HT1080 (cell line): ENCODE results near the gene PBXIP1. TPM values are rescaled to one million over a fixed set of nuclear protein-coding genes. Genes with fewer than 3 reads are reported as not detected.

Experiments used
- DNase-seq: peaks from one replicate; pipeline ENCODE4 v3.0.0-alpha.2; 2015; ENCODE audit warnings: low read depth
- total RNA-seq: library from RNA; depleted of rRNA; stranded (reverse); fragments of >200 nt; shearing (Covaris generic); gene quantifications from 2 replicates; pipeline ENCODE4 v1.2.3, GENCODE V29; 2014

The PBXIP1 gene
- total RNA-seq, 1 experiment from 2014 or later, result 13.9 TPM

DNA sequence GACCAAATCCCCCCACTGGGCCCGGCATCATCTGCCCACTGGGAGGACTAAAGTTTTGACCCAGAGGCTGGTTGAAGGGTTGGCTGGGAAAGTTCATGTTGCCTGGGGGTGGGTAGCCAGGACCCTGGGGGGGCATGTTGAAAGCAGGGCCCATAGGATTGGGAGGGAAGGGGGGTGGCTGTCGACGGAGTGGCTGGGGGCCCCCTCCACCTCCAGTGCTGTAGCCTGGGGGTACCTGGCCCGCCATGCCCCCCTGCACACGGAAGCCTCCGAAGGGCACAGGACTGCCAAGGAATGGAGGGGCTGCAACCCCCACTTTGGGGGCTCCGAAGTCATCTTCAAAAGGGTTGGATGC is 3.5 kb upstream of the PBXIP1 start:
- DNase-seq, result no peak

DNA sequence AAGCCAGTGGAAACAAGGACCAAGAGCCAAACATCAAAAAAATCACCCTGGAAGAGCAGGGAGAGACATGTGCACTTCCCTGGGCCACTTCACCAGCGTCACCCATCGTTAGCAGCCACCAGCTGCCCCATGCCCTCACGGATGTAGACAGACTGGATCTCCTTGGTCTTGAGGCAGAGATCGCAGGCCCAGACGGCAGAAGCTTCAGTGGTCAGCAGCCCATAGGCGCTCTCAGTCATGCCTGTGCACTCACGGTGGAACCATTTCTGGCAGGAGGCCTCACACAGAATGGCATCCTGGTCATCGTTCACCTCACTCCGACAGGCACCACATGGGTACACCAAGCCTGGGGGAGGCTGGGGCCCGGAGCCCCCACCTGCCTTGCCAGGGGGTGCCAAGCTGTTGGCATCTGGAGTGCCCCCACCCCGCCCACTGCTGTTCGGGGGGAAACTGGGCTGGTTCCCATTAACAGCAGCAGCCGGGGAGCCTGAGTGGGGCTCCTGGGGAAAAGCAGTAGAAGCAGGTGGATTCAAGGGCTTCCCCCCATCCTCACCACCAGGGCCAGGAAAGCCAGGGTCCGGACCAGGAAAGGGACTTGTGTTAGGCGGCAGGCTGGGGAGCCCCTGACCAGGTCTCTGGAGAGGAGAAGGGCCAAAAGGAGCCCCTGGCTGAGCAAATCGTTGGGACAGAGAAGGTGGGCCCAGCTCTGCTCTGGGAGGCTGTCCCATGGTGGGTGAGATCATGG is 3.0 kb upstream of the PBXIP1 start:
- no peak for DNase-seq

DNA sequence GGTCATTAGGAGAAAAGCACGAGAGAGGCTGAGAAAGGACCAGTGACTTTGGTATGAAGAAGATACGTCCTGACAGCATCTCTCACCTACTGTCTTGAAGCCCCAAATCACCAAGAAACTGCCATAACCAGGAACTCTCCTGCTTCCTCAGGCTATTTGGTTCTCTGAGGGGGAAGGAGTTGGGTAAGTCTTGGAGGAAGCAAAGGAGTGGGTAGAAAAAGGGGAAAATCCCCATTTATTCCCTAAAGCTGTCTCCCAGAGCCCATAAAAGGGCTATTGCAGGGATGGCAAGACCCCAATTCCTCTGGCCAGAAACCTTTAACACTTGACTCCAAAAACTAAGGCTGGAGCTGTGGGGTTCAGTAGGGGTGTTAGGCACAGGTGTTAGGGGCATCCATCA is 2.1 kb upstream of the PBXIP1 start:
- DNase-seq, result no peak

DNA sequence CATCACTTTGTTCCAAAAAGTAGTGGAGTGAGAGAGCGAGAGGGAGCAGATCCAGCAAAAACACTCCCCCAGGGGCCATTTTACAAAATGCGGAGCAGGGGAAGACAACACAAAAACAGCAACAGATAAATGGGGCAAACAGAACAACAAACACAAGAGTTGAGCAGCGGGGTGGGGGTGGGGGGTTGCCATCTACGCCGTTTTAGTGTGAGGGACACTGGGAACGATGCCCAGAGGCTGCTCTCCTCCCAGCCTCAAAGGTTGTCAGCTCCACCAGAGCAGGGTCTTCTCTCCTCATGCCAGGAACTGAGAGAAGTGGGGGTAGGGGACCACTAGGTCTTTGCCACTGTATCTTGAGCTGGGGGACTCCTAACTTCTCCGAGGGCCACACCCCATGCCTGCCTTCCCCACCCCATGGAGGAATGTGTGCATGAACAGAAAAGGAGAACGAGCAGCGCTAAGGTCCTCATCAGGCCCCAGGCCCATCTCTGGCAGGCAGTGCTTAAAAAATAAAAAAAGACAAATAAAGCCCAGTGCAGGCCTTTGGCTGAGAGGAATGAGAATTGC is 1.3 kb upstream of the PBXIP1 start:
- DNase-seq, result no peak

DNA sequence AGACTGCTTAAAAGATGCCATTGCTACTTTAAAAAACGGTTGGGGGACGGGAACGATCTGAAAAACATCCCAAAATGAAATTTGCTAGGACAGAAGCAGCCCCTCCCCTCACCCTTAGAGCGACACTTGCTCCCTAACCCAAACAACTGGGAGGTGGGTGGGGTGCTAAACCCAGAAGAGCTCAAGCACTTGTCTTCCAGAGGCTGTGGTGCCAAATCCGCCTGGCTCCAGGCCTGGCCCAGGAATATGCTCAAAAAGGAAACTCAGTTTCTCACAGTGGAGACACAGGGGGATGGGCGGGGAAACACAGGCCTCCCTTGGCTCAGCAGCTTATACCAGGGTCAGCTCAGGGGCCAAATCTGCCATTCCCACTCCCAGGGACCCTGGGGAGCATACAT is 644 bp upstream of the PBXIP1 start:
- DNase-seq, result no peak

DNA sequence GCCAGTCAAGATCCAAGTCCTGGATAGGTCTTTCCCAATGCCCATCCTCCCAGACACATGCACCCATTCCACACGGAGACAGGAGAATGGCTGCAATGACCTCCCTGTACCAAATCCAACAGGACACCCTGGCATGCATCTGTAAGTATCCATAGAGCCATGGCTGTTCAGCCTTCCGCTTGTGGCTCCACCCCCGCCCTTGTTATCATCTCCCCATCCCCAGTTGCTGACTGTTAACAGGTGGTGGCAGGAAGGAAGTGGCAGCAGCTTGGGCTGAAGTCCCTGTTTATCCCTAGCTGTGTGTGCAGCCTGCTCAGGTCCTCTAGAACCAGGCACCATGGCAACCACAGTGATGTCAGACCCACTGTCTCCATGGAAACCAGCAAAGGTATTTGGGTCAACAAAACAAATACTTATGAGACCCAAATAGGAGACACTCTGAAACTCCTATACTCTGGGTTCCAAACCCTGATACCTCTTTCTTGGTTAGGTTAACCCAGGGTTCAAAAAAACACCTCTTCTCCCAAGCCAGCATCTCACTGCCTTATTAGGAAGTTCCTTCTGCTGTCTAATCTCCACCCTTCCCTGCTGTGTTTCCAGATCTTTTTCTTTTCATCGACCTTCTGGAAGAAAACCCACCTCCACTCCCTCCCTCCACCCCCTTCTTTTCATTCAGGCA is 721 bp downstream of the PBXIP1 start:
- peak; percentile 71 for DNase-seq

DNA sequence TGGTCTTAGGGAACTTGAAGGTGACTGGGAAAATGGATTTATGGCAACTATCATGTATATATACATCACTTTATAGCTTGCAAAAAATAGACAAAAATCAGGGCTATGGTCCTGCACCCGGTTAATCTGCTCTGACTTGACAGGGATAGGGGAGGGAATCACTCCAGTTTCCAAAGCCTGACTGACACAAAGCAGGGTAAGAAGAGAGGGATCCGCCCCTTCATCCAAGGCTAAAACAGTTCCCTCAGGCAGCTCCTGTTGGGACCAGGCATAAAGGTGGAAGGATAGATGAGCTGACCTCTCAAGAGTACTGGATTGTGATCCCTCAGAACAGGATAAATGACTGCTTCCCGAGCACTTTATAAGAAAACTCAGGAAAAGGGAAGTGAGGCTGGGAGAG is 1.4 kb downstream of the PBXIP1 start:
- no peak for DNase-seq

DNA sequence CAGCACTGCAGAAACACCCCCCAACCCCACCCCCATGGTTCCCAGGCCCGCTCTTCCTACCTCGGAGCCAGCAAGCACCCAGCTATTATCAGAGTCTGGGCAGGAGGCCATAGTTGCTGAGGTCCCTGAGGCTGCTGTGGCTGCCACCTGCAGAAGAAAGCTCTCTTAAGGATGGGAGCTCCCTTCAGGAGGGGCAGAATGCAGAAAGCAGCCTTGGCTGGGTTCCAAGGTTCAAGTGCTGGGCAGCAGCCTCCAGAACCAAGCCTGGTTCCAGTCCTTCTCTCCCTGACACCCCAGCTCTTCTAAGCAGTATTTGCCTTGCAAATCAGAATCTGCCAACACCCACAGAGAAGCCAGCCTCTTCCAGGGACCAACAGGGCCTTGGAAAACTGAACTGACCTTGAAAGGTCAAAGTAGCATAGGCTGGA is 2.3 kb downstream of the PBXIP1 start:
- no peak for DNase-seq

DNA sequence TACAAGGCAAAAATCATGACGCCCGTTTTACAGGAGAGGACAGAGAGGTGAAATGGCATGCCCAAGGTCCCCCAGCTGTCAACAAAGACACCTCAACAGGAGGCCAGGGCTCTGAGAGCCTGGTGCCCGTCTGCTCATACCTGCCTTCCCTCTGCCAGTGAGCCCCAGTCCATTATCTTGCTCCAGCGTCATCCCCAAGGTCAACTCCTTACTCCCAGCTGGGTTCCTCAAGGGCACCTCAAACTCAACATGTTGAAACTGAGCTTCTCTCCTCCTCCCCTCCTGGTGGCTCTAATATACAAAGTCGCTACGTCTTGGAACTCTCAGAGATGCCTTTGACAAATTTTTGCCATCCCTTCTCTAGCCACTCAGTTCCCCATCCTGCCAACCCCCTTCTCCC is 3.2 kb downstream of the PBXIP1 start:
- no peak for DNase-seq

DNA sequence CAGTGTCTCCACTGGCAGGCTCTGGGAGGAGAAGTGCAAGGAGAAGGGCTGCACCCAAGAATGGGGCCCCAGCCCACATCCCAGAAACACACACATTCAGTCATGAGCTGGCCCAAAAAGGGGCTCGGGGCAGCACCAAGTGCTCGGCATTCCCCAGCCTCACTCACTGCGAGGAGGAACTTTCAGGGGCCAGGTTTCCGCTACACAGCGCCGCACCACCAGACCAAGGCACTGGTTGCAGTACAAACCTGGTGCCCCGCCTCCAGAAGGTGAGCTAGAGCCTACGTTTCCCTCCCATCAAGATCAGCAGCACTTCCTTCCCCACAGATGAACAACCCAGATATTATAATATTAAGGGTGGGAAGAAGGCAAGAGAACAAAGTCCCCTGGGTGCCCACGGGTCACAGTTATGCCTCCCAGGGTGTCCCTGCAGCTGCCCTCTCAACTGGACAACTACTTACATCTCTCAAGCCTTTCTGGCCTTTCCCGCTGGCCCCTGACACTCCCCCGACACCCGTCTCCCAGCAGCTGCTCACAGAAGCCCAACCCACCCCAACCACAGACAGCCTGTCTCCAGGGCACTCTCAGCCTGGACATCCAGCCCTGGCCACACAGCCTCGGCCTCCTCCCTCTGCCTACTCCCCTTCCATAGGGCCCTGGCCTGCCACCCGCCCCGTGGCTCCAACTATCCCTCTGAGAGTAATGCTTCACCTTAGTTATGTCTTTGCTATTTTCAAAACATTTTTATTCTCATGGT is 3.8 kb downstream of the PBXIP1 start:
- DNase-seq, result no peak

DNA sequence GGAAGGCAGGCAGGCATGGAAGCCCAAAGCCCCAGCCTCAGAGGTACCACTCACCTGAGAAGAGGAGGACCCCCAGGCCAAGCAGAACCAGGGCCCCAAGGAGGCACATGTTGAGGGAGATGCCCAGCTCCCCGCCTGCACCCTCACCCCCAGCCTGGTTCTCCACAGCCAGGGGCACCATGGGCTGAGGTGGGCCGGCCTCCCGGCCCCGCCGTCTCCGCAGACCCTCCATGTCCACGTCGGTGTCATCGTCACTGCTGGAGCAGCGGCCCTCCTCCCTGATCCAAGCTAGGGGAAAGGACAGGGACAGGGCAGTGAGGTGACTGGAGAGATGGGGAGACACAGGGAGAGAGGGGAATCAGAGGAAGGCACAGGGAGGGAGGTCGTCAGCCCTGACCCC is 7.8 kb downstream of the PBXIP1 start:
- DNase-seq, result no peak

DNA sequence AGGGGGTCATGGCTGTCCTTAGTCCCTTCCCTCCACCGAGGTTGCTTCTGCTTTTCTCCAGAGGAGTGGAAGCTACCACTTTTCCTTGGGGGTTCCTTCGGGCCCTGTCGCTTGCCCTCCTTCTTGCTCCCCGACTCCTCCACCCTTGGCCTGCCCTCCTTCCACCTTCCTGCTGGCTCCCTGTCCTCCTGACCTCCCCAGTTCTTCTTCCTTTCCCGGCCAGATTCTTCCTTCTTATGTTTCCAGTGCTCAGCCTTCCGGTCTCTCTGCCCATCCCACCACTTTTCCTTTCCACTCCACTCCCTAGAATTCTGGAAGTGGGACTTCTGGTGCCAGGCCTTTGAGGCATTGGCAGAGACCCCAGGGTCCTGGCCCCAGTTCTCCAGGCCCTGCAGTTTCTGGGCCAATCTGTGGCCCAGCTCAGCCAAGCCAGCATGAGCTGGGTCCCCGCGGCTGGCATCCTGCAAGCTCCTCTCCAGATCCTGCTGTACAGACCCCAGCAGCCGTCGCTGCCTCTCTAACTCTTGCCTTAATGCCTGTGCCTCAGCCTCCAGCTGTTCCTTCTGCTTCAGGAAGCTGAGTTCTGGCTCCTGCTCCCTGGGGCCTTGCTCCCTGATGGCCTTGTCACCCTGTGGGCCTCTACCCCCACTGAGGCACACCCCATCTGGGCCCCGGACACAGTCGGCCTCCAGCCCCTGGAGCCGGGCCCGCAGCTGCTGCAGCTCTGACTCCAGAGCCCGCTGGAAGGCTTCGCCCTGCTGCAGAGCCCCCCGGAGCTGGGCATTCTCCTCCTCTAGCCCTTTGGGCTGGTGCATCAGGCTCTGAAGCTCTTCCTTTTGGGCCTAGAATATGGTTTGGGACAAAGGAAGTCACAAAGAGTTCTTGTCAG is 9.7 kb downstream of the PBXIP1 start:
- DNase-seq, result no peak

DNA sequence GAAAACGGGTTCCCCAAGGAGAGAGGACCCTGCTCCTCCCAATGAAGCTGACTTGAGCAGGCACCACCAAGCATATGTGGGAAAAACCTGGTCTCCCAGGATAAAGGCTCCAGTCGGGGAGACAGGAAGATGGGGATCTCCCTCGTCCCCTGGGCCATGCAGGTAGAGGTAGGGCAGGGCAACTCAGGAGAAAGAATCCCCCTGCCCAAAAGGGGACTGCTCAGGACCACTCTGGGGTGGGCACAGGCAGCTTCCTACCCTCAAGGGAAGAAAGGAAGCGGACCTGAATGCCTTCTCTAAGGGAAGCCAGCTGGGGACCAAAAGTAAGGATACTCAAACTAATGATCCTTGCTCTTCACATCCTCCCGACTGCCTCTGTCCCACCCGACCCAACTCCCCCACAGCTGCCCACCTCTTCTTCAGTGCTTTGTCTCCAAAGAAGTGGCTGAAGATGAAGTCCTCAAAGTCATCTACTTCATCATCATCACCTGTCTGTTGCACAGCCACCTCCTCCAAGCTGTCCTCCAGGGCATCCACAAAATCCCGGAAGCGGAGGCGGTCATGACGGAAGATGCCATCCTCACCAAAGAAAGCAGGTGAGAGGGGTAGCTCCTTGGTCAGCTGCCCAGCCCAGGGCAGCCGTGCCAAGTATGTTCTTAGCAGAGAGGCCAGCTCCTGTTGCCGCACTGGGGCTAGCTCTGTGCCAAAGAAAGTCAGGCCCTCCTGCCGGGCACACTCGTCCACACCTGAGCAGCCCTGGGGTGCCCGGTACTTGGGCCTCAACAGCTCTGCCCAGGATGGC is 10.5 kb downstream of the PBXIP1 start:
- DNase-seq, result no peak

DNA sequence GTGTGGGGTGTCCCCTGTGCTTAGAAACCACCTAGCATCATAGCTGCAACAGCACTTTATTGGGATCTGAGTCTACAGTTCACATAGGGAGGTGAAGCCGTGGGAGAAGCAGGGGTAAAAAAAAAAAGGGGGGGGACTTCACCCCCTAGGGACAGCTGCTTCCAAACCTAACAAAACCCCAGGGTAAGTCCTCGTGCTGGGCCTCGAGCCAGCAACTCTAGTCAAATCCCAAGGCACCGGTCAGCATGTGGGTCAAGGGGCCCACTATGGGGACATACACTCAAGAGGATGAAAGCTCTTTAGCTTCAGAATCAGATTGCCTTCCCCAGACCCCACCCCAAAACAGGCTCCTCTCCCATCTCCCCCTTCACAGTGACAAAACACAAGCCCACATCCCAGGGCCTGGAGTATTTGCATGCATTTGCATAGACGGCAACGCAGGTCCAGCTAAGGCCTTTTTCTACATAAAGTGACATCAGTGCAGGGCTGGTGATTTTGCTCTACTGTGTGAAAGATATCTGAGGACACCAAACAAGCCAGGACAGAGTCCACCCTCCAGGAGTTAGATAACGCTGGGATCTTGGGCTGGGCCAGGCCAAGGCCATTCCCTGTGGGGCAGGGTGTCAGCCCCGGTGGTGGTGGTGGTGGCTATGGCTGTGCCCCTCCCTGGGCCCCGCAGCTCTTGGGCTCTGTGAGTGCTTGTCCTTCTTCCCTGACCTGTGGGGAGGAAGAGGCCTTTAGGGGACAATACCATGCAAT is 11.3 kb downstream of the PBXIP1 start:
- DNase-seq, result no peak

DNA sequence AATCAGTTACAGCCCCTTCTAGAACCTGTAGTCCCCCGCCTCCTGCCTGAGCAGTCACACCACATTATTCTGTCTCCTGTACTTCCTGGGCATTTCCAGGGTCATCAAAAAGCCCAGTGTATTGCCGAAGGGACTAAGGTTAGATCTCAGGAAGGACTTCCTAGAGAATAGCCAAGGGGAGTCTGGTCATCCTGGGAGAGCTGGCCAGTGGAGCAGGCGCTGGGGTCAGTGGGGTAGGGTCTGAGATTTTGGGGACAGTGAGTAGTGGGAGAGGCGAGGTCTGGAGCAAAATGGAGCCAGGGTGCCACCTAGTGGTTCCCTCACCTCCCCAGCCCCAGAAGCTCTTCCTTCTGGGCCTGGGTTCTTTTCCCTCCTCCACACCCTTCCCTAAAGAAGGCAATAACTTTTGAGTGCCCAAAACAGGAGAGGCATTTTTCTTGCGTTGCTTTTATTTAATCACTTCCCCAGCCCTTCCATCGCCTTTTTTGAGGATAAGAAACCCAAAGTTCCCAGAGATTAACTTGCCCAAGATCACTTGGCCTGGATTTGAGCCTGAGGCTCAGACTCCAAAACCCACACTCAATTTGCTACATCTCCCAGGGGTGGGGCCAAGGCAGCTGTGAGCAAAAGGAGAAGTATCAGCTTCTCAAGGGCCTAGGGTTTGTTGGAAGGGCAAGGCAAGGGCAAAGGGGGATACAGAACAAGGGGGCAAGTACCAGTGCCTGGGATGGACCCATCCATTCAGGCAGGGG is 12.1 kb downstream of the PBXIP1 start:
- DNase-seq, result peak; percentile 42

DNA sequence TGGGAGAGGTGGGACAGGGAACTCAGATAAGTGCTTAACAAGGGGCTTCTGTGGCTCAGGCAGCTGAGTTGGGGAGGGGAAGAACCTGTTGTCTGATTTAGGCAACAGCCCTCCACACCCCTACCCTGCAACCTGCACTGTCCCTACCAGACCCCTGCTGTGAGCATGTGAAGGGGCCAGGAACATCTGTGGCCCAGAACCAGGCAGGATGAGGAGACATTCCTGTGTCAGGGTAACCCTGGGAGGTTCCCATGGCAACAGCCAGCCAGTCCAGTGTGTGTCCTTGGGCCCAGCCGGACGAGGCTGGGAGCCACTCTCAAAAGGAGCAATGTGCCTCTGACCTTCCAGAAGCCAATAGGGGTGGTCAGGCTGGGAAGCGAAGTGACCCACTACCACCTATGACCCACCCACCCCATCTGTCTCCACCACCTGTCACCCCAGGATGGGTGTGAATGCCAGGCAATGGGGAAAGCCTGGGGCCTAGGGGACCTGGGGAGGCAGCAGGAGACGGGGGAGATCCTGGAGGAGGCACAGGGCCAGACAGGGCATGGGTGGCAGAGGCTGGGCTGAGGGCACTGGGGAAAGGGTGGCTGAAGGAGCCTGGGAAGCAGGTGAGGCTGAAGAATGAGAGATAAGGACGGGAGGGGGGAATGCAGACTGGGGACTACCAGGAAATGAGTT is 14.4 kb downstream of the PBXIP1 start:
- no peak for DNase-seq

DNA sequence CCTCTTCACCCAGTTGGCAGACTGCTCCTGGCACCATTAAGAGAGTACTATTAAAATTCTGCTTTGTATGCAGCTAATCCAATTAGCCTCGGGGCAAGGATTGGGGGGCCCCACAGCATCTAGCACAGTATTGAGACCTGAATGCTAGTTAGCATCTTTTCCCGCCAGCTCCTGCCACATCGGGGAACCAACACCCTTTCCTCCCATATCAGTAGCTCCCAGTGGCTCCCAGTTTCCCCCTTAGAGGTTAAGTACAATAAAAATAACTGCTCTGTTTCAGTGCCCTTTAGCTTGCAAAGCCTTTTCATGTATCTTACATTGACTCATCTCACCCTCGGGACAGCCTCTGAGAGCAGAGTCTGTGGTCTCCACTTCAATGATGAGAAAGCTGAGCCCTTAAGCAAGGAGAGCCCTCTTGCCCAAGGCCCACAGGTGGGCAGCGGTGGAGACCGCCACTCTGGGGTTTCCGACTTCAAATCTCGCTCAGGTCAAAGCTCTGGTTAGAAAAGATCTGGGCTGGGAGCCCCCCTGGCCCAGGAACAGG is 15.2 kb downstream of the PBXIP1 start:
- DNase-seq, result no peak

DNA sequence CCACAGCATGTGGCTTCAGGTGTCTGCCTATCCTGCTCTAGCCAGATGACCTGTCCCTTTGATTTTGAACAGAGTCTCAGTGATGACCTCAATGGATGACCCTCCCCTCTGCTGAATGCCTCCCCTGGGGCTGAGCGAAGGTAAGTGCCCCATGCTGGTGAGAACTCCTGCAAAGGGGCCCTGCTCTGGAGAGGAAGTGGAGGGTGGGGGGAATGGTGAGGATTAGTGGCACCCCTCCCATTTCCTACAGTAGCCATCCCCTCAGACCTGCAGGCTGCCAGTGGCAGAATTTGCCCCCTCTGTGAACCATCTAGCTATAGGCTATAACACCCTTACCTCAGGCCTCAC is 15.7 kb downstream of the PBXIP1 start:
- no peak for DNase-seq
